HG02884 (cell line): ENCODE results near the gene AFAP1L2.

Source experiments
- ATAC-seq: cut with Tn5 transposase; IDR thresholded peaks from one replicate; pipeline ENCODE4 v1.9.1; 2021; ENCODE audit warnings: mild to moderate bottlenecking, moderate library complexity; ENCODE audit not compliant: unreplicated experiment

The AFAP1L2 gene

GRCh38 chr10:114246679-114247305, 157.5 kb downstream of the AFAP1L2 start:
- no peak for ATAC-seq

GRCh38 chr10:114245121-114245791, 159.0 kb downstream of the AFAP1L2 start:
- no peak for ATAC-seq
